Tibial nerve (tissue), 4 donors: ENCODE data around the gene MAPK11.

Experiments
- CTCF ChIP-seq, 5 experiments: fragments of 200-600 bp in 3 of 5; fragments of 450-650 bp in 2 of 5; sonication (generic) in 3 of 5; IDR thresholded peaks; one replicate each; pipeline ENCODE4 v1.5.1; 2016 to 2019; ENCODE audit warnings: antibody characterized with exemption in 5 of 5, mild to moderate bottlenecking in 3 of 5, moderate library complexity in 2 of 5
- EP300 ChIP-seq, 2 donors: sonication (generic); formaldehyde crosslinking; IDR thresholded peaks; one replicate each; pipeline ENCODE4 v1.6.1; 2017; ENCODE audit warnings: antibody characterized with exemption in 2 of 2, mild to moderate bottlenecking in 1 of 2
- POLR2A ChIP-seq, 2 donors: fragments of 450-650 bp; IDR thresholded peaks; one replicate each; pipeline ENCODE4 v1.6.1; 2017; ENCODE audit warnings: antibody characterized with exemption in 2 of 2, mild to moderate bottlenecking in 2 of 2, moderate library complexity in 2 of 2

GRCh38 chr22:50313021-50313420 is 42.8 kb upstream of the MAPK11 start:
- TF ChIP-seq CTCF (IDR thresholded peaks at IDR 0.05) (no peak), POLR2A (IDR thresholded peaks at IDR 0.05) (no peak), EP300 (IDR thresholded peaks at IDR 0.05) (no peak)
